NCI-H146 treated with DMSO at 0.1 percent for 48 hours (cell line): ENCODE measurements around the gene IFNA1.
A peak's percentile ranks its signal among the peaks of the same experiment; 100 is the strongest.
"Not testable (repeated sequence)": the region's sequence is repeated elsewhere in the genome, so short reads cannot be mapped to it uniquely, and the experiment has no call there.

Experiments
- DNase-seq: peaks from one replicate; lab custom pipeline; 2025; ENCODE audit not compliant: unreplicated experiment; lab: John Stamatoyannopoulos, UW

The IFNA1 gene

GRCh38 chr9:21440139-21440538 is at the start of gene IFNA1:
Gene IFNA1 (plus strand): TSS chr9:21440439. CDS start chr9:21440508, 69 bp downstream.
- no peak for DNase-seq

- DNase-seq, result no peak
Measured at GRCh38 chr9:21392270-21392669, 48.0 kb upstream of the IFNA1 start.

- no peak for DNase-seq
Measured at GRCh38 chr9:21395778-21396717, 44.2 kb upstream of the IFNA1 start.

- DNase-seq, result no peak
Measured at GRCh38 chr9:21398955-21399489, 41.2 kb upstream of the IFNA1 start.

GRCh38 chr9:21399956-21400355 is 40.3 kb upstream of the IFNA1 start:
- no peak for DNase-seq

GRCh38 chr9:21402386-21403251 is 37.6 kb upstream of the IFNA1 start:
- no peak for DNase-seq

DNA sequence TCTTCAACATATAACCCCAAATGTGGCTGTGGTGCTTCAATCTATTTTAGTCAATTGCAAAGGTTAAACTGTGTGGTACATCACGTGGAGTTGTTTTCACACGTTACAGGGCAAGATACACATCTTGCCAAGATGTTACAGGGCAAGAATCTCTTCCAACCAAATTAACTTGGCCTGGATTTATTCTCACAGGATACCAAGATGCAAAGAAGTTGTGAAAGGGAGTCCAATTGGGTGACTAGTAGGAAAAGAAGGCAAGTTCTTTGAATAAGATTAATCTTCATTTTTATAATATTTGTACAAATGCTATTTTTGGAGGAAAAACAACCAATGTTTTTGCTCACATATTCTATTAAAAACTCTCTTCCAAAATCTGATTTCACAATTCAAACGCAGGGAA is 36.1 kb upstream of the IFNA1 start:
- no peak for DNase-seq

DNA sequence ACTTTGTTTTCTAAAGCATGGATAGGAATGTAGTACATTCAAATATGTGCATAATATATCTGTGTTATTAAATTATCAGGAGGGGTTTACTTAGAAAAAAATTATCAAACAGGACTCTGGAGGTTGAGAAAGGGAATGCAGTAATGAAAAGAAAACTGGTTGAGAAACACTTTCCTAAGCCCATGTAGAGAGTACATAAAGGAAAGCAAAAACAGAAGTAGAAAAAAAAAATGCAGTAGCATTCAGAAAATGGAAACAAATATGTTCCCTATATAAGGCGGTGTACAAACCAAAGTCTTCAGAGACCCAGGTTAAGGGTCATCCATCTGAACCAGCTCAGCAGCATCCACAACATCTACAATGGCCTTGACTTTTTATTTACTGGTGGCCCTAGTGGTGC is 31.4 kb upstream of the IFNA1 start, which contains the start of gene IFNA8:
TSS of gene IFNA8 (plus strand) at position 301 of the 400 bp plus-strand sequence. CDS start at position 361, 60 bp downstream.
- DNase-seq, result no peak

- DNase-seq, result no peak
Measured at GRCh38 chr9:21412107-21412506, 28.1 kb upstream of the IFNA1 start.

GRCh38 chr9:21413151-21413550 is 27.1 kb upstream of the IFNA1 start:
- DNase-seq, result no peak

DNA sequence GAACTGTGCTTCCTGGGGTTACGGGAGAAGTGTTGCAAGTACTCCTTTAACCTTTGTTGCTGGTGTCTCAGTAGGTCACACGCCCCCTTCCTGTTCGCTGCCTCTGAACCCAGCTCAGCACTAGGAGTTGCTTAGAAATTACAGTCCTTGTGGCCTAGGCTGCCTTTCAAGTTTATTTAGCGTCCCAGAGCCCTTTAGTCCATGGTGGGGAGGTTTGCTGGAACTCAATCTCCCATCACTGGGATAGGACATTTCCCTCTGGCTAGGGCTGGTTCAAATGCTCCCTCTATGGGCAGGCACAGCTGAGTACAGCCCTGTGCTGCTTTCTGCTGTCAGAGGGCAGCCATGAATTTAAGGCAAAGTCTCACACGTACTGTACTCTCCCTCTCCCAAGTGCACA is 26.6 kb upstream of the IFNA1 start:
- no peak for DNase-seq

DNA sequence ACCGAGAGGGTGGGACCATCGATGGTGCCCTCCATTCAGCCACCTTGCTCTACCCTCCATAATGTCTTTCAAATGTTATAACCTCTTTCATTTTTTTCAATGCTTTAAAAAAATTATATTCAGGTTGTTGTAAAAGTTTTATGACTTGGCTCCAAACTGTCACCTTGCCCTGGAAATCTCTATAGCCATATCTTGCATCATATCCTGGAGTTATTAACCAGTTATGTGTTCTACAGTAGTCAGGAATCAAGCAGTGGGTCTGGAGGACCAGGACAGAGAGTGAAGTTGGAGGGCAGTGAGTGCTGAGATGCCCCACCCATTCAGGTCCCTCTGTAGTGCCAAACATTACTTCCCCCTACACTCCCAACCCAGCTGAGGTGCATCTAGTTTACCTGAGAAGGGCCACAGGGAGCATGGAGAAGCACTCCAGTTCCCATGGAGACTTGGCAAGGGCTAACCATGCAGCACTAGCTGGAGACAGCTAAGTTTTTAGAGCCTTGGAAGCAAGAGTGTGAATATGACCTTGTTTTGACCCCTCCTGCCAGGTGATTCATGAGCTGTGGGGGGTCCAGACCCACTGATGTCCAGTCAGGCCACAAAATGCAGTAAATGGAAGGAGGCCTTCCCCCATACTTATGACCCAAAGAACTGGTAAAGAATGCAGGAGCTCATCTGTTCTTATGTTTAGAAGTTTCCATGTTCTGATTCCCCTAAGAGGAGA is 25.9 kb upstream of the IFNA1 start:
- DNase-seq, result no peak

- DNase-seq, result no peak
Measured at GRCh38 chr9:21415493-21416267, 24.6 kb upstream of the IFNA1 start.

DNA sequence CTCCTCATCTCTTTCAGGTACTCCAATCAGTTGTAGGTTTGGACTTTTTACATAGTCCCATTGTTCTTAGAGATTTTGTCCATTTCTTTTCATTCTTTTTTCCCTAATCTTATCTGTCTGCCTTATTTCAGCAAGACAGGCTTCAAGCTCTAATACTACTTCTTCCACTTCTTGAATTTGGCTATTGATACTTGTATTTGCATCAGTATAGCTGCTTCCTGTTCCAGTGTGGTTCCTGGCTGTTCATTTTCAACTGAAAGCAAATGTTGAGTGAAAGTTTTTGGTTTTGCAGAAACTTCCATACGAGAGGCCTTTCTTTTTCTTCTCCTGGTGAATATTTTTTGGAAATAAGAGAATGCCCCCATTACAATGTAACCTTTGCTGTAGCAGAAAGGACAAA is 12.0 kb upstream of the IFNA1 start:
- DNase-seq, result no peak

- DNase-seq, result no peak
Measured at GRCh38 chr9:21429191-21429590, 11.0 kb upstream of the IFNA1 start.

- DNase-seq, result no peak
Measured at GRCh38 chr9:21432672-21433425, 7.4 kb upstream of the IFNA1 start.

DNA sequence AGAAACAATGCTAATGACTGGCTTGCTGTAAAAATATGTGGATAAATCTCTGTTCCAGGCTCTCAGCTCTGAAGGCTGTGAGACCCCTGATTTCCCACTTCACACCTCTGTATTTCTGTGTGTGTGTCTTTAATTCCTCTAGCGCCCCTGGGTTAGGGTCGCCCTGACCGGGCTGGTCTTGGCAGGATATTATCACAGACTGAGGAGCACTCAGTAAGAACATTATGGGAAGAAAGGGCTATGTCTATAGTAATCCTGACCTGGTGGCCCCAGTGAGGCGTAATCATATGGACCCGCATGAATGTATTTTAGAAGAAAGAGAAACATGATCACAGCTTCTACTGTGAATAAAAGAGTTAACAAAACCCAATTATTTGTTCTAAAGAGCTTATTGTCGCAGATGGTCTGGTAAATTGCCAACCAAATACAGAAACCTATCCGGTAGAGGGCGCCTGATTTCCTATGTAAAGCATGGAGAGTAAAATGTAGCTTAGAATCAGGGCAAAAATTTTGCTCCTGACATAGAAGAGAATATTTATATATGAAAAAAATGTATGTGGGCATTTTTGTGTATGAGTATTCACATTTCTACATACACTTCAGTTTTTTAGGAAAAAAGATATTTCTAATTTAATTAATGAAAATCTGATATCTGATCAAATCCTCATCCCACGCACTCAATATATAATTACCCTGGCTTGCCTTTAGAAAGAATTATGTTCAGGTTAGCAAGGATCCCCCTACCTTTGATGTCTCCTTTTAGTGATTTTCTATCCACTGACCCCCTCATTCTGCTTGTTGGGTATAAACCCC is 5.8 kb upstream of the IFNA1 start:
- DNase-seq, result peak; percentile 13

DNA sequence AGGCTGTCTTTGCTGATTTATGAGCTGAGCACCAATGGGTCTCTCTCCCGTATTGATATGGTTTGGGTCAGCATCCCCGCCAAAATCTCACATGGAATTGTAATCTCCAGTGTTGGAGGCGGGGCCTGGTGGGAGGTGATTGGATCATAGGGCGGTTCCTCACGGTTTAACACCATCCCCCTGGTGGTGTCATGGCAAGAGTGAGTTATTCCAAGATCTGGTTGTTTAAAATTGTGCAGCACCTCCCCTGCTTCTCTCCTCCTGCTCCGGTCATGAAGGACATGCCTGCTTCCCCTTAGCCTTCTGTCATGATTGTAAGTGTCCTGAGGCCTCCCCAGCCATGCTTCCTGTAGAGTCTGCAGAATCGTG is 5.2 kb upstream of the IFNA1 start:
- not testable (repeated sequence) for DNase-seq
